ENCODE results near the gene NIPBL.
A peak's percentile ranks its signal among the peaks of the same experiment; 100 is the strongest.

The NIPBL gene

GRCh38 chr5:37005946-37006540, 129.5 kb downstream of the NIPBL start:
- TF ChIP-seq FOXM1 (IDR thresholded peaks at IDR 0.05; ENCODE audit: borderline replicate concordance, low read depth) (no peak), RAD21 (IDR thresholded peaks at IDR 0.05; ENCODE audit: low read depth) (peak; percentile 39; the same call in 1 of the 2 replicates)

- TF ChIP-seq EGR1 (IDR thresholded peaks at IDR 0.05) (no peak), FOXM1 (IDR thresholded peaks at IDR 0.05; ENCODE audit: borderline replicate concordance, low read depth) (no peak), TAF1 (IDR thresholded peaks at IDR 0.05; ENCODE audit: low read depth) (no peak), TCF12 (IDR thresholded peaks at IDR 0.05; ENCODE audit: low read depth) (no peak), CEBPB (IDR thresholded peaks at IDR 0.05) (no peak), NFIC (IDR thresholded peaks at IDR 0.05) (no peak), REST (IDR thresholded peaks at IDR 0.05; ENCODE audit: low read depth) (no peak), YY1 (IDR thresholded peaks at IDR 0.05; ENCODE audit: low read depth) (no peak), TEAD4 (IDR thresholded peaks at IDR 0.05) (no peak), MAX (IDR thresholded peaks at IDR 0.05) (no peak), EP300 (IDR thresholded peaks at IDR 0.05; ENCODE audit: borderline replicate concordance) (no peak), USF1 (IDR thresholded peaks at IDR 0.05) (no peak), ZBTB7A (IDR thresholded peaks at IDR 0.05; ENCODE audit: low read depth) (no peak)
Measured at GRCh38 chr5:37014321-37014720, 137.8 kb downstream of the NIPBL start.

GRCh38 chr5:37015795-37016666, 139.5 kb downstream of the NIPBL start:
- no peak for TF ChIP-seq TEAD4 (IDR thresholded peaks at IDR 0.05)
- TF ChIP-seq YY1 (IDR thresholded peaks at IDR 0.05; ENCODE audit: low read depth), result no peak
- TF ChIP-seq EP300 (IDR thresholded peaks at IDR 0.05; ENCODE audit: borderline replicate concordance), result no peak
- no peak for TF ChIP-seq FOXM1 (IDR thresholded peaks at IDR 0.05; ENCODE audit: borderline replicate concordance, low read depth)
- no peak for TF ChIP-seq MAX (IDR thresholded peaks at IDR 0.05)
- TF ChIP-seq ZBTB7A (IDR thresholded peaks at IDR 0.05; ENCODE audit: low read depth), result no peak
- no peak for TF ChIP-seq TAF1 (IDR thresholded peaks at IDR 0.05; ENCODE audit: low read depth)
- TF ChIP-seq REST (IDR thresholded peaks at IDR 0.05; ENCODE audit: low read depth), result no peak
- no peak for TF ChIP-seq CREB1 (IDR thresholded peaks at IDR 0.05; ENCODE audit: low read depth)
- no peak for TF ChIP-seq CEBPB (IDR thresholded peaks at IDR 0.05)
- TF ChIP-seq NFIC (IDR thresholded peaks at IDR 0.05), result no peak
- no peak for TF ChIP-seq TCF12 (IDR thresholded peaks at IDR 0.05; ENCODE audit: low read depth)
- no peak for TF ChIP-seq EGR1 (IDR thresholded peaks at IDR 0.05)
- TF ChIP-seq RAD21 (IDR thresholded peaks at IDR 0.05; ENCODE audit: low read depth), result no peak

GRCh38 chr5:37028910-37029309, 152.3 kb downstream of the NIPBL start:
- TF ChIP-seq ZBTB7A (IDR thresholded peaks at IDR 0.05; ENCODE audit: low read depth) (no peak), NFIC (IDR thresholded peaks at IDR 0.05) (no peak), RAD21 (IDR thresholded peaks at IDR 0.05; ENCODE audit: low read depth) (no peak), EGR1 (IDR thresholded peaks at IDR 0.05) (no peak), MAX (IDR thresholded peaks at IDR 0.05) (no peak), YY1 (IDR thresholded peaks at IDR 0.05; ENCODE audit: low read depth) (no peak), TAF1 (IDR thresholded peaks at IDR 0.05; ENCODE audit: low read depth) (no peak), TCF12 (IDR thresholded peaks at IDR 0.05; ENCODE audit: low read depth) (no peak), EP300 (IDR thresholded peaks at IDR 0.05; ENCODE audit: borderline replicate concordance) (no peak), CEBPB (IDR thresholded peaks at IDR 0.05) (no peak)

GRCh38 chr5:37029436-37029835, 152.9 kb downstream of the NIPBL start:
- TF ChIP-seq CEBPB (IDR thresholded peaks at IDR 0.05), result no peak
- no peak for TF ChIP-seq CREB1 (IDR thresholded peaks at IDR 0.05; ENCODE audit: low read depth)
- no peak for TF ChIP-seq REST (IDR thresholded peaks at IDR 0.05; ENCODE audit: low read depth)
- TF ChIP-seq EP300 (IDR thresholded peaks at IDR 0.05; ENCODE audit: borderline replicate concordance), result no peak
- no peak for TF ChIP-seq NFIC (IDR thresholded peaks at IDR 0.05)
- no peak for TF ChIP-seq TCF12 (IDR thresholded peaks at IDR 0.05; ENCODE audit: low read depth)
- no peak for TF ChIP-seq TEAD4 (IDR thresholded peaks at IDR 0.05)
